Measurements from ENCODE around the gene PEPD.

The PEPD gene

DNA sequence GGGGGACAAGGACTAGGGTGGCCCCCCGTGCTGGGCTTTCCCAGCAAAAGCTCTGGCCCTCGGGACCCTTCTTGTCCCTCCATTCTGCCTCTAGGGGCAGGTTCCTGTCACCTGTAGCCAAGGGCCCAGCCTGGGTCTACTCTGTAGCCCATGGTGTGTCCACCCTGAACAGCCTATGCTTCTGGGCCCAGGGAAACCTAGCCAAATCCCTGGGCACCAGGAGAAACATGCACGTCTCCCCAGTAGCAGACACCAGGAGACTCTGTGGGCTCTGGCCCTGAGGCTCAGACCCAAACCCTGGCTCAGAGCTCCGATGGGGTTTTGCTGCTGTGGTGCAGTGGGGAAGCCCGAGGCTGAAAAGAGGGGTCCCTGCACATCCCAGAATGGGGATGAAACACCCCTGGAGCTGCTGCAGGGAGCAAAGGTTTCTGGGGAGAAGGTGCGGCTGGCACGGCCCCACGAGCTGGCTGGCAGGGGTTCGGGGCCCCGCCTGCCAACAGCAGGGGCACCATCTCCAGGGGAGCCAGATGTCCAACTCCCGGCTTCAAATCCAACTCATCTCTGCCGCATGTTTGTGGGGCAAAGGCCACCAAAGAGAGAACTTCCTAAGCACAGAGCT lies 129.9 kb downstream of the PEPD start:
- no peak overlapping the region for H3K4me3 Mint-ChIP-seq
- no peaks in the 10 kb centered on the region for H3K36me3 Mint-ChIP-seq
- H3K9me3 Mint-ChIP-seq (ENCODE audit: low read depth): no peaks in the 10 kb centered on the region
- no peaks in the 10 kb centered on the region for H3K4me1 Mint-ChIP-seq (ENCODE audit: low read depth)
- no peaks in the 10 kb centered on the region for H3K27me3 Mint-ChIP-seq
- no peak overlapping the region for H3K27ac Mint-ChIP-seq

DNA sequence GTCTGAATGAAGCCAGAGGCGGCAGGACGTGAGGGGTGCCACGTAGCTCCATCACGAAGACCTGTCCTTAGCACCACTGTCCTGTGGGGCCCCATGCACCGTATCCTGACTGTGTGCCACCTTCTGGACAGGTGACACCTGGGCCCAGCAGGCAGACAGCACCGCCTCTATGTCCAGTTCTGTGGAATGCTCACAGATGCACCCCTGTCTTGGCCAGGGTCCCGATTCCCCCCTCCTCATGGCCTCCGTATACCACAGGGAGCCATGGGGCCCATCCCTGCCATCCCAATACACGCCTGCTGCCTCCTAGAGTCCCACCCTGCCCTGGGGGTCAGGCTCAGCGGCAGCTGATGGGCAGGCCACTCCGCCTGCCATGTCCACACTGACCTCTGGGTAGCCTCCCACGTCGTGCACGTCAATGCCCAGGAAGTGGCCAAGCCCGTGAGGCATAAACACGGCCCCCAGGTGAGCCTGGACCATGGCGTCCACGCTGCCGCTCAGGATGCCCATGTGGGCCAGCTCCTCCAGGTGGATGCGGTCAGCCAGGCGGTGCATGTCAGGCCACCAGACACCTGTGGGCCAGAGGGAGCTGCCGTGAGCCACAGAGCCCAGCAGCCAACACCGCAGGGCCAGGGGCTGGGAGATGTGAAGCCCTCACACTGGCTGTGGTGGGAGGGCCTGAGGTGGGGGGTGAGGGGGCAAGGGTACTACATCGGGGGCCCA lies 130.5 kb downstream of the PEPD start:
- Mint-ChIP-seq H3K27me3 (no peaks in the 10 kb centered on the region), H3K4me3 (no peak overlapping the region), H3K27ac (no peak overlapping the region), H3K36me3 (no peaks in the 10 kb centered on the region), H3K9me3 (ENCODE audit: low read depth) (no peaks in the 10 kb centered on the region), H3K4me1 (ENCODE audit: low read depth) (no peaks in the 10 kb centered on the region)

DNA sequence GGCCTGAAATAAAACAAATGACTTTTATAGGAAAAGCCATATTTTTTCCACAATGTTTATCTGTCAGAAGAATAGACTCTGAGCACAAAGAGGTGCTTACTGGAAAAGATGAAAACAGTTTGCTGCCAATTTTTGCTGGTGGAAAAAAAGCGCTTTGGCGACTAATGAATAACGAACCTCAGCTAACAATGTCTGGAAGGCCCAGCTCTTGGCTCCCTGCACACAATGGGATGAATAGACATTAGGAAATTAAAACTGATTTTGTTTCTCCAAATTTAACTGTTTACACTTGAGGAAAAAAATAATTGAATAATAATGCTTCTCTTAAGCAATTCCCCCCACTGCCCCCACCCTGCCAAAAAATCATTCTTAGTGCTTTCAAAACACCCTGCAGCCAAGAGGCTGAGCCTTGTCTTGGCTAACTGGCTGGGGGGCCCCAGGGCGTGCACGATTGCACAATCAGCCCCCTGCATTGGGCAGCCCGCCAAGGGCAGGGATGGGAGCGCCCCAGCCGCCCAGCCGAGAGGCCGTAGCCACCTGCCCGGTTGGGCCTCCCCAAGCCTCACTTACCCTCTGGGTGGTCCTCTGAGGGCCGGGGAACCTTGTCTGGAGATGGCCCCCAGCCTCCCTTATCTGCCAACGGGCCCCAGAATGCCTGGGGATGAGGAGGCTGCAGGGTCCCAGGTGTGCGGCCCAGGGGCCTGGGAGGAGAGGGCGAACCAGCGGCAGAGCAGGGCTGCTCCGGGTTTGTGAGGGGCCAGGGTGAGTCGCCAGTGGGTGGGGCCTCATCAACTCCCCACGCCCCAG lies 131.3 kb downstream of the PEPD start:
- H3K4me1 Mint-ChIP-seq (ENCODE audit: low read depth): no peaks in the 10 kb centered on the region
- no peaks in the 10 kb centered on the region for H3K36me3 Mint-ChIP-seq
- no peaks in the 10 kb centered on the region for H3K27me3 Mint-ChIP-seq
- no peak overlapping the region for H3K4me3 Mint-ChIP-seq
- H3K27ac Mint-ChIP-seq: no peak overlapping the region
- no peaks in the 10 kb centered on the region for H3K9me3 Mint-ChIP-seq (ENCODE audit: low read depth)

DNA sequence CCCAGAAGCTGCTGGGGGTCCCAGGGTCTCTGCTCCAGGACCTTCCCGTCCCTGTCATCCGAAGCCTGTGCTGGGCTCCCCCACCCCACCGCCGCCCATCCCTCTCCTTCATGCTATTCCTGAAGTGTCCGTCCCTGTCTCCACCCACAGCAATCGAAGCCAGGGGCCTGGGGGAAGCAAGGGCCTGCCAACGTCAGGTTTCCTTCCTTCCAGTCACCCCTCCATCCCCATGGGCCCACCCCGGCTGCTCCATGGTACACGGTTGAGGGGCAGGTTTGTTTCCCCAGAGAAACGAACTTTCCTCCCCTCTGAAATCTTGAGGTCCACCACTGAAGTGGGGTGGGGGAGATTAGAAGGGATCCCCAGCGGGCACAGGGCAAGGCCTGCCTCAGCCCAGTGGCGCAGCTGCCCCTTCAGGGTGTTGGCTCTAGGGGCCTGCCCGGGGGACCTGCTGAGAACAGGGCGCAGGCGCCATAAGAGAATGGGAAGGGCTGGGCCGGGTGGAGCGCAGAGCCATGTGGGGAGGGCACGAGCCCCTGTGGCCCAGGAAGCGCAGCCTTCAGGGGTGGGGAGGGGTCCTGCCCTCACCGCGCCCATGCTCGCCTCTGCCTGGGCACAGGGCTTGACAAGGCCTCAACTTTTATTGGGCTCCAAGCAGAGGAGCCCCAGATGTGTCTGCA lies 132.0 kb downstream of the PEPD start:
- H3K36me3 Mint-ChIP-seq: no peaks in the 10 kb centered on the region
- no peak overlapping the region for H3K27ac Mint-ChIP-seq
- H3K9me3 Mint-ChIP-seq (ENCODE audit: low read depth): no peaks in the 10 kb centered on the region
- no peaks in the 10 kb centered on the region for H3K4me1 Mint-ChIP-seq (ENCODE audit: low read depth)
- H3K27me3 Mint-ChIP-seq: no peaks in the 10 kb centered on the region
- no peak overlapping the region for H3K4me3 Mint-ChIP-seq

DNA sequence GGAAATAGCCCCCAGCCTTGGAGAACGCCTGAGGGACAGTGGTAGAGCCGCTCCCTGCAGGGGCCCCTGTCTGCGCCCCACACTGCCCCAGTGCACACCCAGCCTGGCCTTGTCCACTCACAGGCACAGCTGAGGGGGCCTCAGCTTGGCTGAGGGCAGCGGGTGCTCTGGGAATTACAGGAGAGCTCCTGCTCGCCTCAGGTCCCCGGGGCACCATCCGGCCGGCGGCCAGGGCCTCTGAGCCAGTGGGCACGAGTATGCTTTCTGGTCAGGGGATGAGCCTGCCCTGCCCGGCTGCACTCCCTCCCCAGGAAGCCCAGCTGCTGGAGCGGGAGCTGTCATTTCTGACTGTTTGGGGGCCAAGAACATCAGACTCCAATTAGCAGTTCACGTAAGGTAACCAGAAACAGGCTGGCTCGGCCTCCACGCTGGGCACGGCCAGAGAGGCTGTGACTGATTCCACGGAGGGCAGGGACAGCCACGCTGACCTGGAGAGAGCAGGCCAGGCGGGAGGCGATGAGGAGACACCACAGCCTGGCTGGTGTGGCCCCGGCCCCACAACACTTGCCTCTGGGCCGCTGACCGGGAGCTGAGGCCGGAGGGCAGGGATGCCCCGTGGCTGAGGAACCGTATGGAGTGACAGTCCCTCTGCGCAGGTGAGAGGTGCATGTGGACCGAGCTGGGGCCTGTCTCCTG lies 132.7 kb downstream of the PEPD start:
- no peak overlapping the region for H3K27ac Mint-ChIP-seq
- H3K9me3 Mint-ChIP-seq (ENCODE audit: low read depth): no peaks in the 10 kb centered on the region
- no peak overlapping the region for H3K4me3 Mint-ChIP-seq
- H3K4me1 Mint-ChIP-seq (ENCODE audit: low read depth): peaks cover 4% of the 10 kb centered on the region
- H3K36me3 Mint-ChIP-seq: no peaks in the 10 kb centered on the region
- H3K27me3 Mint-ChIP-seq: no peaks in the 10 kb centered on the region

DNA sequence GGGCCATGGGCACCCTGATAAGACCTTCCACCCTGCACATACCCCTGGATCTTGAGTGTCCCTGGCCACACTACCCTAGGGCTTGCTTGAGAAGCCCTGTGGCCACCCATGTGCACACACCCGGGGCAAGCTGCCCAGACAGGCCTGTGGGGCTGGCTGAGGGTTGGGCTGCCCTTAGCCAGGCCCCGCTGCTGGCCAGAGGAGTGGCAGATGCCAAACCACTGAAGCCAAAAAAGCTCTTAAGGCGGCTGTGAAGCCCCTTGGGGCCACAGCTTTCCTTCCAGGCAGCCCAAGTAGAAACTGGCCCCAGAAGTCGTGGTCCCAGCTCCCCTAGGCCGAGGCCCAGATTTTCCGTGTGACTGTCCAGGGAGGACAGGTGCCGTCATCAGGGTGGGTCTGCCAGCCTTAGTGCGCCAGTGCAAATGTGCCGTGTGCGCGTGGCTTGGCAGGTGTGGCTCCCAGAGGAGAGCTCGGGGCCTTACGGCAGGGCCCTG lies 133.3 kb downstream of the PEPD start:
- H3K36me3 Mint-ChIP-seq: no peaks in the 10 kb centered on the region
- no peak overlapping the region for H3K4me3 Mint-ChIP-seq
- H3K27ac Mint-ChIP-seq: no peak overlapping the region
- peaks cover 7% of the 10 kb centered on the region for H3K4me1 Mint-ChIP-seq (ENCODE audit: low read depth)
- H3K27me3 Mint-ChIP-seq: no peaks in the 10 kb centered on the region
- H3K9me3 Mint-ChIP-seq (ENCODE audit: low read depth): no peaks in the 10 kb centered on the region

DNA sequence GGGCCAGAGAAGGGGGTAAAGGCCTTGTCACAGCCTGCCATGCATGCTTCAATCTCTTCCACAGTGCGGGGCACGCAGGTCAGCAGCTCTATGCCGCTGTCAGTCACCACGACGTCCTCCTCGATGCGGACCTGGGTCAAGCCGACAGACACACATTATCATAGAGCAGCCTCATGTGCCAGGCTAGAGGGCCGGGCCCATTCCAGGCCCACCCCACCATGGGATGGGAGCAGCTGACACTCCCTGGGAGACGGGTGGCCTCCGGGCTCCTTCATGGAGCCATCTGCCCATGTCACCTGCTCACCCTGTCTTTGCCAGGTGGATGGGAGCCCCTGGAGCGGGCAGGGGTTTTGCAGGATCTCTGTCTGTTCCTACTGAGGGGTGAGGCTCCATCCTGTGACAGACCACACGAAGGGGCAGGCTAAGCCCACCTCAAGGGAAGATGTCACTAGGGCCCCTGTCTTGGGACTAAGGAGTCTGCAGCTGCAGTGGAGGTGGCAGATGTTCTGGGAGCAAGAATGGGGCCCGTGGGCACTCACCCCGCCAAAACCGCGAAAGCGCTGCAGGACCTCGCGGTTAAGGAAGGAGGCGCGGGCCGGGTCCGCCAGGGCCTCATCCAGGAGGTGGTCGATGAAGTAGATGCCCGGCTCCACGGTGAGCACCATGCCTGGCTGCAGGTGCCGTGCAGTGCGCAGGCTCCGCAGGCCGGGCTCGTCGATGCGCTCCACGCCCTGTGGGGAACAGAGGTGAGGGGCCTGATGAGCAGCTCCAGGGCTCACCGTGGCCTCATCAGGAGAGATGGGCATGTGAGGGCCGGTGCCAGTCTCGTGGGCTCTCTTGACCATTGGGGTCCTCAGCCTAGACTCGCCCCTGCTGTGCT lies 134.0 kb downstream of the PEPD start:
- Mint-ChIP-seq H3K4me3 (no peak overlapping the region), H3K27ac (no peak overlapping the region), H3K27me3 (no peaks in the 10 kb centered on the region), H3K4me1 (ENCODE audit: low read depth) (peaks cover 9% of the 10 kb centered on the region), H3K36me3 (no peaks in the 10 kb centered on the region), H3K9me3 (ENCODE audit: low read depth) (no peaks in the 10 kb centered on the region)

DNA sequence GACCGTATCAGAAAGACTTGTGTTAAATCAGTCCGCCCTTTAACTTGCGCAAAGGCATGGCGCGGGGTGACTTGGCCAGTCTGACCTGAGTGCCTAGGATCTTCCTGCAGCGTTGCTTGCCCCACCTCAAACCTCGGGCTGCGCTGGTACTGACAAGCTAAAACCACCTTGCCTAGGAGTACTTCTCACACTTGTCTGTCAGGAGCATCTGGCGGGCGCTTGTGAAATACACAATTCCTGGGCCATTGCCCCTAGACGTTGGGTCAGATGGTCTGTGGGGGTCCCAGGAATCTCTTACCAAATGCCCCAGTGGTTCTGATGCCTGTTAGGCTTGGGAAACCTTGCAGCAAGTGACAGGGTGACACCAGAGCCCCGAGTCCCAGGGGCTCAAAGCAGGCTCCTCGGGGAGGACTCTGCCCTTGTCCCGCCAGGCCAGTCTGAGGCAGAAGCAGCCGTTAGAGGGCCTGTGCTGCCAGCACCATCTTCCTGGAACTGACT lies 135.2 kb downstream of the PEPD start:
- Mint-ChIP-seq H3K27me3 (no peaks in the 10 kb centered on the region), H3K4me1 (ENCODE audit: low read depth) (peaks cover 14% of the 10 kb centered on the region), H3K27ac (no peak overlapping the region), H3K36me3 (no peaks in the 10 kb centered on the region), H3K9me3 (ENCODE audit: low read depth) (no peaks in the 10 kb centered on the region), H3K4me3 (no peak overlapping the region)

DNA sequence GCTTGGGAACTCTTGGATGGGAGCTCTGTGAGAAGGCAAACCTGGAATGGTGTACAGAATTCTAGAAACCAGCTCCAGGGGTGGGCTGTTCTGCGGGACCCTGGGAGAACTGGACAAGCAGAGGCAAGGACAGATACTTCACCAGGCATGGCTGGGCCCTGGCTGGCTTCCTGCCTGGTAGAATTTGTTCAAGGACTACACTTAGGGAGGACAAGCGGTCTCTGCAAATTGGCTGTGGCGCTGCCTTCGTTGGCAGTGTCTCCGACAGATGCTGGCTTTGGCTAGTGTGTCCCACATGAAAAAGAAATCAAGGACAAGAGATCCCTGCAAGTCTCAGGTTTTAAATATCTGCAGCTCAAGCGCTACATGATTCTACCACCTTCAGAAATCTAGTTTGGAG lies 135.6 kb downstream of the PEPD start:
- H3K9me3 Mint-ChIP-seq (ENCODE audit: low read depth): no peaks in the 10 kb centered on the region
- H3K27ac Mint-ChIP-seq: no peak overlapping the region
- peaks cover 18% of the 10 kb centered on the region for H3K4me1 Mint-ChIP-seq (ENCODE audit: low read depth)
- H3K4me3 Mint-ChIP-seq: no peak overlapping the region
- H3K27me3 Mint-ChIP-seq: no peaks in the 10 kb centered on the region
- no peaks in the 10 kb centered on the region for H3K36me3 Mint-ChIP-seq

DNA sequence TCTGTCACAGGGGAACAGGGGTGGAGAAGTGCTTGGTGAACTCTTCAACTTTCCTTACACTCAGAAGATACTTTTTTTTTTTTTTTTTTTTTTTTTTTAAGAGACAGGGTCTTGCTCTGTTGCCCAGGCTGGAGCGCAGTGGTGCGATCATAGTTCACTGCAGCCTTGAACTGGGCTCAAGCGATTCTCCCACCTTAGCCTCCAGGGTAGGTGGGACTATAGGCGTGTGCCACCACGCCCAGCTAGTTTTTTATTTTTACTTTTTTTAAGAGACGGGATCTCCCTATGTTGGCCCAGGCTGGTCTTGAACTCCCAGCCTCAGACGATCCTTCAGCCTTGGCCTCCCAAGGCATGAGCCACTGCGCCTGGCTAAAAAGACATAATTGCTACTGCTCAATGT lies 136.6 kb downstream of the PEPD start:
- H3K27me3 Mint-ChIP-seq: no peaks in the 10 kb centered on the region

DNA sequence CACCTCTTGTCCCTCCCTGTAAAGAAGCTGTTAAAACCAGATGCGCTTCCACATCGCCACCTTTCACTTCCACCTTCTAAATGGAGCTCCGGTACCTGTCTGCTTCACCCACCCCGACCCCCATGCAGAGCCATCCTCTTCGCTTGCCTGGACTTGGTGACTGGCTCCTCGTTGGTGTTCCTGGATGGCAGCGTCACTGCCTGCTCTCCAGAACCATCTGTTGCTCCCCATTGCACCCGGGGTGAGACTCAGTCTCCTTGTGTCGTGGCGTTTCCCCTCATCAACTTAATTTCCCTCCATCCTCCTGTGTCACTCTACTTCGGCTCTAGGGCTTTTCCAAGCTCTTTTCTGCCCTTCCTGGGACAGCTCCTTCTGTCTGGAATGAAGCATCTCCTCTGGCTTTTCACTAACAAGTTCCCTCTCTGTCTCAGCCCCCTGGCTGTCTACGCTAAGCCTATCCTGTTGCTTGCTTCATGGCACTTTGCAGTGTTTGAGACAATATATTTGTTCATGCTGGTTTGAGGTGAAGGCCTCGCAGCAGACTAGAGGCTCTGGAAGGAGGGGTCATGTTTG lies 137.8 kb downstream of the PEPD start:
- no peaks in the 10 kb centered on the region for H3K9me3 Mint-ChIP-seq (ENCODE audit: low read depth)
- H3K4me3 Mint-ChIP-seq: no peak overlapping the region
- H3K4me1 Mint-ChIP-seq (ENCODE audit: low read depth): peaks cover 29% of the 10 kb centered on the region
- peaks cover 2% of the 10 kb centered on the region for H3K36me3 Mint-ChIP-seq
- H3K27ac Mint-ChIP-seq: peak overlapping the region; percentile 58
- no peaks in the 10 kb centered on the region for H3K27me3 Mint-ChIP-seq

More for the DNA sequence above, 136.6 kb downstream of the PEPD start:
- Mint-ChIP-seq H3K27ac (no peak overlapping the region), H3K4me1 (ENCODE audit: low read depth) (peaks cover 21% of the 10 kb centered on the region), H3K9me3 (ENCODE audit: low read depth) (no peaks in the 10 kb centered on the region), H3K4me3 (no peak overlapping the region), H3K36me3 (no peaks in the 10 kb centered on the region)

DNA sequence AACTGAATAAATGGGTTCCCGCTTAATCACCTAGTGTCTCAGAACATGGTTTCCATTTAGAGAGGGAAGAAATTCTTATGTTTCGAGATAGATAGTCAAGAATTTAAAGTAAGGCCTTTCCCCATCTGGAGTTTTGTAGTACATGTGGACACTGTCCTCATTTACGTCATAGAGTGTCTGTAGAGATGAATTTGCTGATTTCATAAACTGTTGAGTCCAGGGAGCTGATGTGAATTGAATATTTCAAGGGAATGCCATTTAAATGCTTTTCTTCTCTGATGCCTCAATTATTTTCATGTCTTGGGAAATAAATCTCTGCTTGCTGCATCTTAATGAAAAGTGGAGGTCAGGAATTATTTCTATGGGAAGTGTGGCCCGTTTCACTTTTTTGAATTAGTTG lies 138.6 kb downstream of the PEPD start:
- Mint-ChIP-seq H3K36me3 (peaks cover 2% of the 10 kb centered on the region), H3K4me1 (ENCODE audit: low read depth) (peaks cover 35% of the 10 kb centered on the region), H3K27me3 (no peaks in the 10 kb centered on the region), H3K9me3 (ENCODE audit: low read depth) (no peaks in the 10 kb centered on the region), H3K27ac (no peak overlapping the region), H3K4me3 (no peak overlapping the region)

DNA sequence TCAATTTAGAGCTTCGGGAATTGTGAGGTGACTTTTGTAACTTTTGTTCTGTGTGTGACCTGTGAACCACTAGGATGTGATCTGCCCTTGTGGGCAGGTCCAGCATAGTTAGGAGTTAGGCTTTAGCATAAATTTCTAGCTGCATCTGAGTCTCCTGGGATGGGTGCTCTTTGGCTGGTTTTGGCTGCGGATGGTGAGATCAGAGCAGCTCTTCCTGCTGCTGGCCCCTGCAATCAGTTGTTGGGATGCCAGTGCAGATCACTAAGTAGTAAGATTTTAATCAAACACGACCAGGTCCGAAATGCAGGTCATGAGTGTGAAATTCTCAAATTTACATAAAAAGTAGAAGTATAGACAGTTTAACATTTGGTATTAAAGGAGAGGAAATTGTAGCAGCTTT lies 139.6 kb downstream of the PEPD start:
- H3K27me3 Mint-ChIP-seq: no peaks in the 10 kb centered on the region
- no peak overlapping the region for H3K4me3 Mint-ChIP-seq
- peaks cover 43% of the 10 kb centered on the region for H3K4me1 Mint-ChIP-seq (ENCODE audit: low read depth)
- peaks cover 2% of the 10 kb centered on the region for H3K36me3 Mint-ChIP-seq
- H3K27ac Mint-ChIP-seq: no peak overlapping the region
- no peaks in the 10 kb centered on the region for H3K9me3 Mint-ChIP-seq (ENCODE audit: low read depth)
